HUES48 (cell line): ENCODE results near the gene ACOT8.
"Not testable (repeated sequence)": the region's sequence is repeated elsewhere in the genome, so short reads cannot be mapped to it uniquely, and the experiment has no call there.

Experiments used
- H3K27ac ChIP-seq: one replicate; pipeline ENCODE4 v1.7.0; 2013; ENCODE audit warnings: low read depth, low read length, inconsistent platforms
- H3K27me3 ChIP-seq: 2 replicates; pipeline ENCODE4 v1.6.1; 2013; ENCODE audit warnings: mild to moderate bottlenecking, low read length; ENCODE audit not compliant: control insufficient read depth, insufficient read depth
- H3K36me3 ChIP-seq: 2 replicates; pipeline ENCODE4 v1.6.1; 2013; ENCODE audit warnings: low read length; ENCODE audit not compliant: control insufficient read depth, insufficient read depth
- H3K4me1 ChIP-seq: 2 replicates; pipeline ENCODE4 v1.6.1; 2013; ENCODE audit warnings: mild to moderate bottlenecking, low read length; ENCODE audit not compliant: control insufficient read depth, insufficient read depth
- H3K4me3 ChIP-seq: 2 replicates; pipeline ENCODE4 v1.5.1; 2013; ENCODE audit warnings: mild to moderate bottlenecking, low read depth, low read length
- H3K9ac ChIP-seq: 2 replicates; pipeline ENCODE4 v1.6.1; 2013; ENCODE audit warnings: mild to moderate bottlenecking, low read depth, low read length, moderate library complexity
- H3K9me3 ChIP-seq: 2 replicates; pipeline ENCODE4 v1.6.1; 2013; ENCODE audit warnings: low read length; ENCODE audit not compliant: control insufficient read depth, insufficient read depth

ACOT8 gene

DNA sequence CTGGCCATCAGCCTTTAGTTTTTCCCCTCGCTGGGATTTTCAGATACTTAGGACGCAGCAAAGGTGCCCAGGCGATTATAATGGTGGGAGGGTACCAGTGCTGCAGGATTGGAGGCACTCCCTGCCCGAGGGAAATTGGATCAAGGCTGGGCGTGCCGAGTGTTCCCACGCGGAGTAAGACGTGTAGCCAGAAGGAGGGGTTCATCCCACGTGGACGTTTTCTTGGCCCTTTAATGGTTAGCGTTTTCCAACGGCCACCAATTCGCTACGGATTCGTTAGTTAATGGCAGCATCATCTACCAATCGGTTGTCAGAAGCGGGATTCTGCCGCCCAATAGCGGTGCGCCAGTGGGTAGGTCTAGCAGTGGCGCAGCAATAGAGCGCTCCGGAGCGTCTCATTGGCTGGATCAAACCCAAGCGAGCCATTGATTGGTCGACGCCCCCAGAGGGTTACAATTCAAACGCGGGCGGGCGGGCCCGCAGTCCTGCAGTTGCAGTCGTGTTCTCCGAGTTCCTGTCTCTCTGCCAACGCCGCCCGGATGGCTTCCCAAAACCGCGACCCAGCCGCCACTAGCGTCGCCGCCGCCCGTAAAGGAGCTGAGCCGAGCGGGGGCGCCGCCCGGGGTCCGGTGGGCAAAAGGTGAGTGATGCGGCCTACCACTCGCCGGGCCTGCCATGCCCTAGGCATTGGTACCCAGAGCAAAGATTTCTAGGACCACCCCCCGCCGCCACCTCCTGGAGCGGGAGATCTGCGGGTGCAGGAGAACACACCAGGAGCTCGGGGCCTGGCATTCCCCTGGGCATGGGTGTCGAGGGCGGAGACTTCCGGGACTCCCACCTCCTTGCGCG lies 44.8 kb downstream of the ACOT8 start, which contains the start of gene UBE2C:
Gene UBE2C (plus strand): TSS at position 488 of the 849 bp plus-strand sequence. CDS start 52 bp downstream, at position 540.
- Histone ChIP-seq H3K4me3 (peak within 1 kb of the TSS; percentile 93), H3K4me1 (no peaks in the 10 kb centered on the region), H3K9me3 (no peaks in the 10 kb centered on the region), H3K9ac (peak within 1 kb of the TSS; percentile 88), H3K36me3 (peaks cover 67% of the 10 kb centered on the region), H3K27me3 (no peaks in the 10 kb centered on the region), H3K27ac (peak within 1 kb of the TSS; percentile 82)

DNA sequence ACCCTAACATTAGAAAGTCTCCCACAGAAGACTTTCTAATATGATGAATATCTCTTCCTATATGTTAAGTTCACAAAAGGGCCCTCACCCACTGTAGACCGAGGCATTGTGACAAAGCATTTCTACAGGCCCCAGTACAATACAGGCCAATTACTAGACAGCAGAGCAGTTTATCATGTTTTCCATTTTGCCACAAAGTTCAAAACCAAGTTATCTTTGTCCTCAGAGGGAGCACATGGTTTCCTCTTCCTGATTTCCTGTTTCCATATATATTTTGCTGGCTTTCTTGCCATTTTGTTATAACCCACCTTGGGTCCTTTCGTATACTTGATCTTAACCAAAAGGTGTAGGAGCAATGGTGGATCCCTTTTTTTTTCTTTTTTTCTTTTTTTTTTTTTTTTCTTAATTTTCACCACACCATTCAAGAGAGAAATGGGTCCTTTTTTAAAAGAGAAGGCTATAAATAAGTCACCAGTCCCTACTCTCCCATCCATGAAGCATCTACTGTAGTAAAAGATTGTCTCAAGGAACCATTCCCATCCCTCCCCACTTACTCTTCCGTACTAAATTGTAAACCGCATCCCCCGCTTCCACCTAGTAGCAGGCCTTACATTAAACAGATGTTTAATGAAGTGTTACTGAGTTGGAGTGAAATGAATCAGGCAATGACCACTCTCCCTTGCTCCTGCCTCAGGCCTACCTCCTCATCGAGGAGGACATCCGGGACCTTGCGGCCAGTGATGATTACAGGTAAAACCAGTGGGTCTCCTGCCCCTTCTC lies 46.8 kb downstream of the ACOT8 start:
- Histone ChIP-seq H3K4me3 (no peak overlapping the region), H3K36me3 (peaks cover 66% of the 10 kb centered on the region), H3K27ac (no peak overlapping the region), H3K9ac (no peak overlapping the region), H3K27me3 (no peaks in the 10 kb centered on the region), H3K9me3 (no peaks in the 10 kb centered on the region), H3K4me1 (no peaks in the 10 kb centered on the region)

DNA sequence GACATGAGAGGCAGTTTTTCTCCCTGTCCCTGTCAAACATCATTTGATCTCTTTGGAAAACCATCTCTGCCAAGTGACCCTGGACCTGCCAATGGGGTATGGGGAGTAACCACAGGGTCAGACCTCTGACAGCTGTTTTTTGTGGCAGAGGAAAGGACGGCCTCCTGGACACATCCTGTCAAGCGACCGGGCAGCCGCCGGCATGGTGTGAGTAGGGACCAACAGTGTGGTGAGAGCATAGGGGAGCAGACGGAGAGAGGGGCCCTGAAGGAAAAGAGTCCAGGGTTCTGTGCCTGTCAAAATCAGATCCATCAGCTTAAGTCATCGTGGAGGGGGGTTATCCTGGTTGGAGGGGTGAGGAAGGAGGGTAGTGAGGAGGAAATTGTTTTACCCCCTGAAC lies 55.3 kb downstream of the ACOT8 start:
- Histone ChIP-seq H3K4me3 (no peak overlapping the region), H3K9ac (no peak overlapping the region), H3K4me1 (no peaks in the 10 kb centered on the region), H3K9me3 (no peaks in the 10 kb centered on the region), H3K36me3 (peaks cover 63% of the 10 kb centered on the region), H3K27me3 (no peaks in the 10 kb centered on the region), H3K27ac (no peak overlapping the region)

DNA sequence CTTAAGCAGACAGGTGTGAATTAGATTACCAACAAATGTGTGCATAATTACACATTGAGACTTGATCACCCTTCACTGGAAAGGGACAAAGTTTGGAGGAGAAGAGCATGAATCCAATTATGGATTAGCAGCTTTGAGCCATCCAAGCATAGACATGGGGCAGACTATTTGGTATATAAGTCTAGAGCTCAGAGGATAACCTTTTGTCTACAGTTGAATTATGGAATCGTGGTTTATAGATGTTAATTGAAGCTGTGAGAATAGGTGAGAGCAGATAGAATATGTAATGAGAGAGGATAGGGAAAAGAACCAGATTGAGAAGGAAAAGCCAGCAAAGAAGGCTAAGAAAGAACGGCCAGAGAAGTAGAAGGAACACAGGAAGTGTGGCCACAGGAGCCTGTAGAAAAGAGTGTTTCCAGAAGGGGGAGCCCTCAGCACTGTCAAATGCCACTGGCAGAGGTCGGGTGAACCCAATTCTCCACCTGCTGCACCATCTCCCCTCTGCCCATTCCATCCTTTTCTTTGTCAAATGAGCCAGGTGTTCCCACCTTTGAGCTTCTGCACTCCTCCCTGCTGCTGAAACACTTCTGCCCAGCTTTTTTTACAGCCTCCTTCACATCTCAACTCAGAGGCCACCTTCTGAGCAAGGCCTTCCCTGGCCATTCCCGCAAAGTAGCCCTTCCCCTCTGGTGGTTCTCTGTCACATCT lies 58.1 kb downstream of the ACOT8 start:
- Histone ChIP-seq H3K9me3 (no peaks in the 10 kb centered on the region), H3K4me1 (no peaks in the 10 kb centered on the region), H3K27ac (no peak overlapping the region), H3K9ac (no peak overlapping the region), H3K36me3 (peaks cover 61% of the 10 kb centered on the region), H3K27me3 (no peaks in the 10 kb centered on the region), H3K4me3 (no peak overlapping the region)

DNA sequence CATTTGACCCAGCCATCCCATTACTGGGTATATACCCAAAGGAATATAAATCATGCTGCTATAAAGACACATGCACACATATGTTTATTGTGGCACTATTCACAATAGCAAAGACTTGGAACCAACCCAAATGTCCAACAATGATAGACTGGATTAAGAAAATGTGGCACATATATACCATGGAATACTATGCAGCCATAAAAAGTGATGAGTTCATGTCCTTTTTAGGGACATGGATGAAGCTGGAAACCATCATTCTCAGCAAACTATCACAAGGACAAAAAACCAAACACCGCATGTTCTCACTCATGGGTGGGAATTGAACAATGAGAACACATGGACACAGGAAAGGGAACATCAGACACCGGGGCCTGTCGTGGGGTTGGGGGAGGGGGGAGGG lies 59.2 kb downstream of the ACOT8 start:
- not testable (repeated sequence) for H3K9me3 ChIP-seq, H3K4me3 ChIP-seq, H3K9ac ChIP-seq, H3K27me3 ChIP-seq, H3K27ac ChIP-seq, H3K4me1 ChIP-seq
- H3K36me3 ChIP-seq: peaks cover 55% of the 10 kb centered on the region

DNA sequence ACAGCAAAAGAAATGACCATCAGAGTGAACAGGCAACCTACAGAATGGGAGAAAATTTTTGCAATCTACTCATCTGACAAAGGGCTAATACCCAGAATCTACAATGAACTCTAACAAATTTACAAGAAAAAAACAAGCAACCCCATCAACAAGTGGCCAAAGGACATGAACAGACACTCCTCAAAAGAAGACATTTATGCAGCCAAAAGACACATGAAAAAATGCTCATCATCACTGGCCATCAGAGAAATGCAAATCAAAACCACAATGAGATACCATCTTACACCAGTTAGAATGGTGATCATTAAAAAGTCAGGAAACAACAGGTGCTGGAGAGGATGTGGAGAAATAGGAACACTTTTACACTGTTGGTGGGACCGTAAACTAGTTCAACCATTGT lies 59.7 kb downstream of the ACOT8 start:
- H3K4me1 ChIP-seq, H3K9ac ChIP-seq, H3K27ac ChIP-seq, H3K4me3 ChIP-seq, H3K9me3 ChIP-seq, H3K27me3 ChIP-seq: not testable (repeated sequence)
- peaks cover 51% of the 10 kb centered on the region for H3K36me3 ChIP-seq

DNA sequence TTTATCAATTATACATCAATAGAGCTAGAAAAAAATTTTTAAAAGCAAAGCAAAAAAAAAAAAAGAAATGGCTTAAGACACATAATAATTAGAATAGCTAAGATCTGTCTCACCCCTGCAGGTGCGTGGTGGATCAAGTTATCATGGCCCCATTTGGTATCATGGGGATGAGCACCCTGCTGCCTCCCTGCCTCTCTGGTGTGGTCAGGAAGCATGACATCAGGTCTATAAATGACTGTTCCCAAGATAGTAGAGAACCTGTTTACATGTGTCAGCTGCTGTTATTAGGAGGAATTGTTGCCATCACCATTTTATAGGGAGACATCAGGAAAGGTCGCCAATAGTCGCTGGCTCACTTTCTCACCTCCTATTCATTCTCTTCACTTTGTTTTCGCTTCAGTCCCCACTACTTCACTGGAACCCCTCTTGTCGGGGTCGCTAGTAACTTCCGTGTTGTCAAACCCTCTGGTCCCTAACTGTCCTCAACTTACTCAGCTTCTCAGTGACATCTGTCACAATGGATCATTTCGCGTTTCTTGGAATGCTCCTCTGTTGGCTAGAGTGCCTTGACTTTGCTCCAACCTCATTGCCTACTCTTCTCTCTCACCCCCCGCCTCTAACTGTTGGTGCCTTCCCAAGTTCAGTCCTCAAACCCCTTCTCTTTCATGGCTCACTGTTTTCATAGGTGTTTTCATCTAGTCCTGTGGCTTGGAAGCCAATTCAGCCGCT lies 60.7 kb downstream of the ACOT8 start:
- H3K27ac ChIP-seq: no peak overlapping the region
- H3K4me3 ChIP-seq: no peak overlapping the region
- H3K9me3 ChIP-seq: no peaks in the 10 kb centered on the region
- no peak overlapping the region for H3K9ac ChIP-seq
- H3K27me3 ChIP-seq: no peaks in the 10 kb centered on the region
- no peaks in the 10 kb centered on the region for H3K4me1 ChIP-seq
- peaks cover 40% of the 10 kb centered on the region for H3K36me3 ChIP-seq

DNA sequence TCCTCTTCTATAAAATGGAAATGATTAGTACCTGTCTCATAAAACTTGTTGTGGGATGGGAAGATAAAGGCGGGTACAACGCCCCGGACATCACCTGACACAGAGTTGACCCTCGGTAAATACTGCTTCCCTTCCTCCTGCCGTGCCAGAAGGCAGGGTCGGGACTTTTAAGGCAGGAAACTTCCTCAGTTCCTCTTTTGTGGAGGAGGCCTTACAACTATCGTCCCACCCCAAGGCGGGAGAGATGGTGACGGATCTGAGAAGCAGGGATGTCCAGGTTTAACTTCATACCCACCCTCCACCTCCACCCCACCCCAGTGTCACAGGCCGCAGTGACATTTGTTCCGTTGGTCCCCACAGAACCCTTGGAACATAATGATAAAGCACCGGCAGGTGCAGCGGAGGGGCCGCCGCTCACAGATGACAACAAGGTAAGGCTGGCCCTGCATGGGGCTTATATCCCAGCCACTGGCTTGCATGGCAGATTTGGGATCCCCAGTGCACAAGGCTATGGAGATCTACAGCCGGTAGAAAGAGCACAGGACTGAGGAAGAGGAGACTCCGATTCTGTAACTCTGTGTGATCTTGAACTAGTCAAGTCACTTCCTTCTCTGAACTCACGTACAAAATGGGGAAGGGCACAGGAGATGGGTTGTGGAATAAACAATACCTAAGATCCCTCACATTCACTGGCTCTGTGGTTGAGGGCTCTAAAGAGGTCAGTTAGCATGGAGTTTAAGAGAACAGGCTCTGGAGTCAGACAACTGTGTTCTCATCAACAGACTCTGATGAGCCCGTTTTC lies 64.7 kb downstream of the ACOT8 start:
- Histone ChIP-seq H3K27ac (peak overlapping the region; percentile 71), H3K36me3 (peaks cover 33% of the 10 kb centered on the region)

More for the DNA sequence above, 64.7 kb downstream of the ACOT8 start:
- Histone ChIP-seq H3K9me3 (no peaks in the 10 kb centered on the region), H3K4me3 (peak overlapping the region; percentile 95), H3K9ac (peak overlapping the region; percentile 74), H3K27me3 (no peaks in the 10 kb centered on the region), H3K4me1 (no peaks in the 10 kb centered on the region)
